Activated naive CD8-positive, alpha-beta T cell treated with anti-CD3 and anti-CD28 coated beads, Interleukin-2, amount 10 ng/mL, durations not matched to agents 7 days and 5 days (primary cell): ENCODE results near the gene CFAP20. TPM values are rescaled to one million over a fixed set of nuclear protein-coding genes. Genes with fewer than 3 reads are reported as not detected.

Experiments
- ATAC-seq: fragments of 150-1000 bp; cut with Tn5 transposase; one replicate; pipeline ENCODE4 v1.10.0; 2021; ENCODE audit warnings: low read depth, moderate library complexity
- POLR2A ChIA-PET: fragments of 350-600 bp; sonication (Branson Sonifier 250); formaldehyde crosslinking; loops from one replicate; lab custom pipeline; 2021; ENCODE audit warnings: antibody characterized with exemption; lab: Charles Lee
- DNase-seq: peaks from one replicate; pipeline ENCODE4 v3.0.0; 2021
- H3K27ac Mint-ChIP-seq: one replicate; pipeline ENCODE4 v1.8.0; 2022; ENCODE audit warnings: mild to moderate bottlenecking, mixed read lengths
- H3K27me3 Mint-ChIP-seq: one replicate; pipeline ENCODE4 v1.8.0; 2022; ENCODE audit warnings: mild to moderate bottlenecking, moderate library complexity, mixed read lengths
- H3K36me3 Mint-ChIP-seq: one replicate; pipeline ENCODE4 v1.8.0; 2021; ENCODE audit warnings: mild to moderate bottlenecking, mixed read lengths
- H3K4me1 Mint-ChIP-seq: one replicate; pipeline ENCODE4 v1.8.0; 2021; ENCODE audit warnings: mixed read lengths
- H3K4me3 Mint-ChIP-seq: one replicate; pipeline ENCODE4 v1.8.0; 2022; ENCODE audit warnings: mild to moderate bottlenecking, moderate library complexity, mixed read lengths
- H3K9me3 Mint-ChIP-seq: one replicate; pipeline ENCODE4 v1.8.0; 2021; ENCODE audit warnings: mixed read lengths
- total RNA-seq, 2 experiments: library from RNA; stranded (reverse); gene quantifications; one replicate each; pipeline ENCODE4 v1.2.3, GENCODE V29; 2021

Gene CFAP20
- 10 to 100 TPM; 38.5 to 40.6 TPM for total RNA-seq

DNA sequence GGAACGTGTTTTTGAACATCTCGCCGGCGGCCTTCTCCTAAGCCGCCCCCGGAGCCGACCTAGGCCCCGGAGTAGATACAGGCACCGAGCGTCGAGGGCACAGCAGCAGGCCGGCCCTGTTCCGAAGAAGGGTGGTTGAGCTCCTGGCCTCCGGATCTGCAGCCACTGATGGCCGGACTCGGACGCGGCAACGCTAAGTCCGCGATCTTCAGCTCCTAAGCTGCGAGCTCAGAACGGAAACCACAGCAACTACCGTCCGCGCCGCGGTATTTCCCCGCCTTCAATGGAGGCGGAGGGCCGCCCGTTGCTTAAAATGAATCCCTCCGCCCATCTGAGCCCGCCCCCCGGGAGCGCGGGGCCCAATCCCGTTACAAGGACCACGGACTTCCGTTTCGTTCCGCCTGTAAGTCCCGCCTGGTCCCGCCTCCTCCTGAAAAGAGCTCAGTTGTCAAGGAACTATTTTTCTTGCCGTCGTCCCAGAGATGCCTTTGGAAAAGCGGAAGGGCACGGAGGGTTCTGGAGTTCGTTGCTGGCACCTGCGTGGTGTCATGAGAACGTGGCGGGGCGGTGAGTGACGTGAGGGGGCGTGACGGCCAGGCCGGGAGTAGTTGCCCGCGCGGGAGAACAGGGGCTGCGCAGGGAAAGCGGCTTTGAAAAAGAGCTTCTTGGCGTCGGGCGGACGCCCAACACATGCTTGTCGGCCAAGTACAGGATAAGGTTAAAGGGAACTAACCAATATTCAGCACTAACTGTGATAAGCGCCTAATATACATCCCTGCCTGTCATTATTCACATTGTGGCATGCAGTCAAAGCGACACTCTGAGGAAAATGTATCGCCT is at the start of gene CFAP20:
Gene CFAP20 (minus strand): TSS at position 285 of the 840 bp plus-strand sequence. CDS start 266 bp downstream, at position 19.
- Mint-ChIP-seq H3K27ac (peak within 1 kb of the TSS; percentile 90), H3K27me3 (no peaks in the 10 kb centered on the region), H3K4me3 (peak within 1 kb of the TSS; percentile 98), H3K4me1 (peaks cover 34% of the 10 kb centered on the region), H3K36me3 (peaks cover 5% of the 10 kb centered on the region), H3K9me3 (no peaks in the 10 kb centered on the region)
- DNase-seq (peak; percentile 95), ATAC-seq (peak; percentile 93)
- POLR2A ChIA-PET, result interaction anchor here (0.6 to 1.9 kb wide), 16 partner anchors 8 to 499 kb away, joined by 3 to 8 read pairs (median 4); partner anchors contain the start of genes CSNK2A2, GINS3, USB1 and ZNF319

DNA sequence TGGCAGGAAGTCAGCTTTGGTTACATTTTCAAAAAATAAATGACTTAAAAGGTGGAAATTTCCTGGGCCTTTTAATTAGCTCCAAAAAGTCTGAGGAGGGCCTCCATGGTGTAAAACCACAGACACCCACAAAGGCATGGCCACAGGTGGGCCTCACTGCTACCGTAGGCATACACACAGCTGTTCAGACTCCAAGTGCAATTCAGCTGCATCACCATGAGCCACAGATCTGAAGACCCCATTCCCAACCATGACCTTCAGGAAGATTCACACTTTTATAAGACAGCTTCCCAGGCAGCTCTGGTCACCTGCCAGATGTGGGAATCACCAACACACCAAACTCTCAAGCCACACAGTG is 48.2 kb upstream of the CFAP20 start:
- Mint-ChIP-seq H3K9me3 (no peaks in the 10 kb centered on the region), H3K4me3 (peak overlapping the region; percentile 59), H3K27ac (peak overlapping the region; percentile 86), H3K36me3 (peaks cover 47% of the 10 kb centered on the region), H3K27me3 (no peaks in the 10 kb centered on the region), H3K4me1 (peaks cover 23% of the 10 kb centered on the region)
- DNase-seq (no peak), ATAC-seq (peak; percentile 59)
- POLR2A ChIA-PET, result interaction anchor here (1.3 to 1.9 kb wide), 4 partner anchors 12 to 82 kb away, joined by 3 to 7 read pairs (median 4); partner anchors contain the start of gene CFAP20

GRCh38 chr16:58176608-58177352 is 47.6 kb upstream of the CFAP20 start:
- H3K9me3 Mint-ChIP-seq, result no peaks in the 10 kb centered on the region
- H3K27me3 Mint-ChIP-seq, result no peaks in the 10 kb centered on the region
- peak overlapping the region; percentile 59 for H3K4me3 Mint-ChIP-seq
- ATAC-seq (peak; percentile 86), DNase-seq (no peak)
- peaks cover 23% of the 10 kb centered on the region for H3K4me1 Mint-ChIP-seq
- H3K27ac Mint-ChIP-seq, result peak overlapping the region; percentile 86
- H3K36me3 Mint-ChIP-seq, result peaks cover 44% of the 10 kb centered on the region
- POLR2A ChIA-PET, result interaction anchor here (1.3 to 1.9 kb wide), 4 partner anchors 13 to 81 kb away, joined by 3 to 7 read pairs (median 4); partner anchors contain the start of gene CFAP20

DNA sequence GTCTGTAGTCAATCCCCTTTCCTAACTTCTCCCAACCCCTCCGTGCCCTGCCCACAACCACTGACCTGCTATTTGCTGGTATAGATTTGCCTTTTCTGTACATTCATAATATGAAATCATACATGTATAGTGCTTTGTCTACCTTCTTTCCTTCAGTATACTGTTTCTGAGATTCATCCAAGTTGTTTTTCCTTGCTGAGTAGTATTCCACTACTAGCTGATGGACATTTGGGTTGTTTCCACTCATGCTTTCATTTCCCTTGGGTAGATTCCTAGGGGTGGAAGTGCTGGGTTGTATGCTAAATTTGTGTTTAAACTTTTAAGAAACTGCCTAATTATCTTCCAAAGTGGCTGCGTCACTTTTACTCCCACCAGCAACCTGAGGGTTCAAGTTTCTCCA is 41.0 kb upstream of the CFAP20 start:
- no peak overlapping the region for H3K27ac Mint-ChIP-seq
- peaks cover 13% of the 10 kb centered on the region for H3K36me3 Mint-ChIP-seq
- POLR2A ChIA-PET, result no interaction called here

DNA sequence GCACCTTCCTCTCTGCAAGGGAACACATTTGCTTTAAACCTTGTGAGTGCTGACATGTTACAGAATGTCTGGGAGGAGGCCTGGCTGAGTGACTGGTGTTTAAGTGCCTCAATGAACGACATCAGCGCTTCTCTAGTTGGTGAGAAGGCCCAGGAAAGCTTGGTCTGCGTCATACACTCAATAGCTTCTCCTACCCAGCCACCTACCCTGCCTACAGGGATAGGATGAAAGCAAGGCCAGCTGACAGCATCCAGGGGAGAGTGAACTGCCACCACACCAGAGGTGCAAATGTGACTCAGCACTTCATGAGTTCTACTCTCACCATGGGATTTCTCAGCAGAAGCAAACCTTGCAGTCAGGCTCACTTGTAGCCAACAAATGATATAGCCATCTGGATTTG is 31.7 kb upstream of the CFAP20 start:
- POLR2A ChIA-PET, result no interaction called here
- no peak for ATAC-seq
- H3K27ac Mint-ChIP-seq, result peak overlapping the region; percentile 61
- H3K9me3 Mint-ChIP-seq, result no peaks in the 10 kb centered on the region
- no peaks in the 10 kb centered on the region for H3K4me1 Mint-ChIP-seq
- no peak overlapping the region for H3K4me3 Mint-ChIP-seq
- peaks cover 7% of the 10 kb centered on the region for H3K36me3 Mint-ChIP-seq
- DNase-seq, result no peak
- no peaks in the 10 kb centered on the region for H3K27me3 Mint-ChIP-seq

More for the DNA sequence above, 41.0 kb upstream of the CFAP20 start:
- H3K27me3 Mint-ChIP-seq, result no peaks in the 10 kb centered on the region
- ATAC-seq (no peak), DNase-seq (no peak)
- H3K9me3 Mint-ChIP-seq, result no peaks in the 10 kb centered on the region
- no peak overlapping the region for H3K4me3 Mint-ChIP-seq
- H3K4me1 Mint-ChIP-seq, result peaks cover 4% of the 10 kb centered on the region

DNA sequence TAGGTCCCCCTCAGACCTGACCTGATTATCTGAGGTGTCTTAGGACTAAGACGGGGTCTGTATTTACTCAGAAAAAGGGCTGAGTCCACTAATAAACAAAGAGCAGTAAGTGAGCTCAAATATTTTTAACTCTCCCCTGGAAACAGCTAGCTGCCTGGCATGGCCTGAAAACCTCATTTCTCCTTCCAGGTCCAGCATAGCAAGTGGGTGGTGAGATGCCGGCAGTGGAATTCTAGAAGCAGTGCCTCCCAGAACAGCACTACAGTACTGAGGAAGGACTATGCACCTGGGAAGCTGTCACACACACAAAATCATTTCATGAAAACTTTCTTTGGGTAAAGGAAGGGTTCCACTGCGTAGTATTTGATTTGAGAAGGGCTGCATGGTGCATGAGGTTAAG is 29.5 kb upstream of the CFAP20 start:
- ATAC-seq (no peak), DNase-seq (no peak)
- H3K4me3 Mint-ChIP-seq, result no peak overlapping the region
- H3K36me3 Mint-ChIP-seq, result peaks cover 5% of the 10 kb centered on the region
- no peak overlapping the region for H3K27ac Mint-ChIP-seq
- POLR2A ChIA-PET, result no interaction called here
- H3K9me3 Mint-ChIP-seq, result no peaks in the 10 kb centered on the region
- H3K4me1 Mint-ChIP-seq, result no peaks in the 10 kb centered on the region
- H3K27me3 Mint-ChIP-seq, result no peaks in the 10 kb centered on the region

DNA sequence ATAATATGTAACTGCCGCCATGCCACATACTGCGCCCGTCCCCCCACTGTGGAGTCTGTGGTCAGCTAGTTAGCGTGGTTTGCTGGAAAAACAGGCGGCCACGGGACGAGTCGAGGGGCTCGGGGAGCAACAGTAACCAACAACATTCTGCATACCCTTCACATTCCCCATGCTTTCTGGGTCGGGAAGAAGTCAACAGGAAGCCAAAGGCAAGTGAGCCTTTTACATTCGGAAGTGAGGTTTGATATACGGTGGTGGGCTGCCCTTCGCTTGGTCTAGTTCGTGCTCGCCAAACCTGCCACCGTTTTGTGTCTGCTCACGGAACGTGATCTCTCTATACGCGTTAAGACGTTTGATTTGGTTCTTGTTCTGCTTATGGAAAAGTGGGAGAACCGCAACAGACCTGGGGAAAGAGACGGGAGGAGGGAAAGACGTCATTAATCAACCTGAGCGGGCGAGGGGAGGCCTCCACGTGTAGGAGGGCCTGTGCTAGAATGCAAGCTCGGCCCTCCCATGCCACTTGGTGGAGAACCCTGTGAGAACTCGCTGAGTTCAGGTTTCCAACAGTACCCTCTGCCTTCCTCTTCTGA is 28.9 kb upstream of the CFAP20 start:
- H3K4me3 Mint-ChIP-seq, result no peak overlapping the region
- H3K27ac Mint-ChIP-seq, result no peak overlapping the region
- DNase-seq (no peak), ATAC-seq (no peak)
- no peaks in the 10 kb centered on the region for H3K4me1 Mint-ChIP-seq
- POLR2A ChIA-PET, result no interaction called here
- H3K9me3 Mint-ChIP-seq, result no peaks in the 10 kb centered on the region
- no peaks in the 10 kb centered on the region for H3K27me3 Mint-ChIP-seq
- peaks cover 5% of the 10 kb centered on the region for H3K36me3 Mint-ChIP-seq

DNA sequence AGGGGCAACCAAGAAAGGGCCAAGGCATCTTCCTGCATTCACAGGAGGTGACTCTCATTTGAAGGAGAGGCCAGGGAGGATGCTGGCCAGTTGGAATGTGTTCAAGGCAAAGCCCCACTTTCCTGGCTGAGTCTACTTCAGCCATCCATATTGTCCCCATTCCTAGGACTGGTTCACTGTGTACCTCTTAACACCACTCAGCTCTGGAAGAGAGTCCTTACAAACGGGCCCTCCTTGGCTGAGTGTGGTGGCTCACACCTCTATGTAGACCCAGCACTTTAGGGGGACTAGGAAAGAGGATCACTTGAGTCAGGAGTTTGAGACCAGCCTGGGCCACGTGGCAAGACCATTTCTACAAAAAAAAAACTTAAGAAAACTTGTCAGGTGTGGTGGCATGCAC is 28.1 kb upstream of the CFAP20 start:
- Mint-ChIP-seq H3K9me3 (no peaks in the 10 kb centered on the region), H3K27ac (no peak overlapping the region), H3K4me3 (no peak overlapping the region), H3K27me3 (no peaks in the 10 kb centered on the region), H3K36me3 (no peaks in the 10 kb centered on the region), H3K4me1 (no peaks in the 10 kb centered on the region)
- DNase-seq, result no peak
- POLR2A ChIA-PET, result no interaction called here
- ATAC-seq, result no peak

- DNase-seq, result no peak
- POLR2A ChIA-PET, result no interaction called here
- no peaks in the 10 kb centered on the region for H3K27me3 Mint-ChIP-seq
- no peaks in the 10 kb centered on the region for H3K4me1 Mint-ChIP-seq
- no peaks in the 10 kb centered on the region for H3K9me3 Mint-ChIP-seq
- H3K36me3 Mint-ChIP-seq, result no peaks in the 10 kb centered on the region
- no peak overlapping the region for H3K4me3 Mint-ChIP-seq
- no peak for ATAC-seq
- H3K27ac Mint-ChIP-seq, result no peak overlapping the region
These were observed 26.7 kb upstream of the CFAP20 start for GRCh38 chr16:58155839-58156238.

DNA sequence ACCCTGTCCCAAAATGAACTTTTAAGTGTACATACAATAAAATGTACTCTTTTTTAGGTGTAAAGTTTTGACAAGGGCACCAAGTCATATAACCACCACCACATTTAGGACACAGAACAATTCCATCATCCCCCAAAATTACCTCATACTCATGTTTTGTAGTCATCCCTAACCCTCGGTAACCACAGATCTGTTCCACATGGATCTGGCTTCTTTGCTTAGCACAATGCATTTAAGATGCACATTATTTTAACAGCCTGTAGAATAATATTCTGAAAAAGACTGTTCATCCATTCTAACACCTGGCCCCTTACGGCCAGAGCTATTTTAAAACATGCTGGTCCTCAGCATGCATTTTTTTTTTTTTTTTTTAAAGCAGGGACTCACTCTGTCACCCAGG is 25.2 kb upstream of the CFAP20 start:
- H3K36me3 Mint-ChIP-seq, result no peaks in the 10 kb centered on the region
- no peak overlapping the region for H3K27ac Mint-ChIP-seq
- H3K9me3 Mint-ChIP-seq, result no peaks in the 10 kb centered on the region
- H3K4me3 Mint-ChIP-seq, result no peak overlapping the region
- H3K4me1 Mint-ChIP-seq, result no peaks in the 10 kb centered on the region
- DNase-seq (no peak), ATAC-seq (no peak)
- H3K27me3 Mint-ChIP-seq, result no peaks in the 10 kb centered on the region
- POLR2A ChIA-PET, result no interaction called here

GRCh38 chr16:58152246-58152868 is 23.2 kb upstream of the CFAP20 start:
- POLR2A ChIA-PET, result no interaction called here
- Mint-ChIP-seq H3K9me3 (no peaks in the 10 kb centered on the region), H3K4me1 (no peaks in the 10 kb centered on the region), H3K4me3 (no peak overlapping the region), H3K27me3 (no peaks in the 10 kb centered on the region), H3K27ac (no peak overlapping the region), H3K36me3 (no peaks in the 10 kb centered on the region)
- no peak for DNase-seq
- no peak for ATAC-seq

DNA sequence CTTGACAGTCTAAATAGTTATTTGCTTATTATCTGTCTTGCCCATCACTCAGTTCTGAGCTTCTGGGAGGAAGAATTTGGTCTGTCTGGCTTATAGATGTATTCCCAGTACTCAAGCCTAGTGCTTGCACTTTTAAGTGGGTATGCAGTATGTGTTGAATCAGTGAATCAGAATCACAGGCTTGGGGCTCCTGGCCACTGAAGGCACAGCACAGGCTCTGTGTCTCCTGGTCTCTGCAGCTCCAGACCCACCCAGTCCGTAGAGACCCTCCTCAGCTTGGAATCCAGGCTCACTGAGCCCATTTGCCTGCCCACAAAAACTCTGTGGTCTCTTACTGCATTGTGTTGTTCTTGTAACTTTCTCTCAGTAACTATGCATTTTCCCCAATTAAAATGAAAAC is 19.3 kb upstream of the CFAP20 start:
- H3K27me3 Mint-ChIP-seq, result no peaks in the 10 kb centered on the region
- H3K36me3 Mint-ChIP-seq, result peaks cover 8% of the 10 kb centered on the region
- POLR2A ChIA-PET, result no interaction called here
- no peaks in the 10 kb centered on the region for H3K9me3 Mint-ChIP-seq
- H3K4me3 Mint-ChIP-seq, result no peak overlapping the region
- H3K4me1 Mint-ChIP-seq, result no peaks in the 10 kb centered on the region
- no peak overlapping the region for H3K27ac Mint-ChIP-seq
- DNase-seq (no peak), ATAC-seq (no peak)

DNA sequence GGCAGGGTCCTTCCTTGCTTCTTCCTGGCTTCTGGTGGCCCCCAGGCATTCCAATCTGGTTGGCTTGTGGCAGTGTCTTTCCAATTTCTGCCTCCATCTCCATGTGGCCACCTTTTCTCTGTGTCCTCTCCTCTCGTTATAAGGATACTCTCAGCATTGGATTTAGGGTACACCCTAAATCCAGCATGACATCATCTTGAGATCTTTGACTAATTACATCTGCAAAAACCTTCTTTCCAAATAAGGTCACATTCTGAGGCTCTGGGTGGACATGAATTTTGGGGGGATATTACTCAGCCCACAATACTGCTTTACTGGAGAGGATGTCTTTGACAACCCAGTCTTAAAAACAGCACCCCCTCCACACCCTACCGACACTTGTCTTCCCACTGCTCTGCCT is 18.9 kb upstream of the CFAP20 start:
- Mint-ChIP-seq H3K27me3 (no peaks in the 10 kb centered on the region), H3K27ac (no peak overlapping the region), H3K9me3 (no peaks in the 10 kb centered on the region), H3K4me1 (no peaks in the 10 kb centered on the region), H3K36me3 (peaks cover 9% of the 10 kb centered on the region), H3K4me3 (no peak overlapping the region)
- ATAC-seq (no peak), DNase-seq (no peak)
- POLR2A ChIA-PET, result no interaction called here
